ENCODE measurements around the gene SYNE1. TPM values are rescaled to one million over a fixed set of nuclear protein-coding genes. Genes with fewer than 3 reads are reported as not detected.
A peak's percentile ranks its signal among the peaks of the same experiment; 100 is the strongest.

Gene SYNE1
- total and polyA plus RNA-seq, 9 donors = 70.4 to 279 (median 154) TPM

- intact Hi-C loops (cut with DNase I) = no loop called here
- no peak for TF ChIP-seq POLR2A (IDR thresholded peaks at IDR 0.05)
- TF ChIP-seq EP300 (IDR thresholded peaks at IDR 0.05) = no peak
- TF ChIP-seq CTCF (IDR thresholded peaks at IDR 0.05) = no peak
- whole genome bisulfite sequencing, 3 donors = 87 to 95% (median 94%) methylated on average over 6 of the region's 6 CpGs
- Histone ChIP-seq H3K27me3 (no peaks in the 10 kb centered on the region), H3K4me1 (ENCODE audit: insufficient read depth) (no peaks in the 10 kb centered on the region), H3K9me3 (no peaks in the 10 kb centered on the region), H3K4me3 (no peak overlapping the region), H3K36me3 (no peaks in the 10 kb centered on the region), H3K27ac (no peak overlapping the region)
- no peak for DNase-seq
These were observed 277.1 kb downstream of the SYNE1 start for GRCh38 chr6:152360034-152360433.

- H3K4me3 ChIP-seq = no peak overlapping the region
- no peaks in the 10 kb centered on the region for H3K4me1 ChIP-seq (ENCODE audit: insufficient read depth)
- intact Hi-C loops (cut with DNase I) = no loop called here
- no peaks in the 10 kb centered on the region for H3K36me3 ChIP-seq
- H3K27me3 ChIP-seq = no peaks in the 10 kb centered on the region
- no peaks in the 10 kb centered on the region for H3K9me3 ChIP-seq
- peak in 1 of 3 donors; percentile 47 for TF ChIP-seq CTCF (IDR thresholded peaks at IDR 0.05)
- TF ChIP-seq POLR2A (IDR thresholded peaks at IDR 0.05) = no peak
- TF ChIP-seq EP300 (IDR thresholded peaks at IDR 0.05) = no peak
- H3K27ac ChIP-seq = no peak overlapping the region
- DNase-seq = no peak
- 5 to 7% (median 7%) methylated on average over 2 of the region's 2 CpGs for WGBS, 3 donors
These were observed 280.5 kb downstream of the SYNE1 start for GRCh38 chr6:152356662-152357061.

DNA sequence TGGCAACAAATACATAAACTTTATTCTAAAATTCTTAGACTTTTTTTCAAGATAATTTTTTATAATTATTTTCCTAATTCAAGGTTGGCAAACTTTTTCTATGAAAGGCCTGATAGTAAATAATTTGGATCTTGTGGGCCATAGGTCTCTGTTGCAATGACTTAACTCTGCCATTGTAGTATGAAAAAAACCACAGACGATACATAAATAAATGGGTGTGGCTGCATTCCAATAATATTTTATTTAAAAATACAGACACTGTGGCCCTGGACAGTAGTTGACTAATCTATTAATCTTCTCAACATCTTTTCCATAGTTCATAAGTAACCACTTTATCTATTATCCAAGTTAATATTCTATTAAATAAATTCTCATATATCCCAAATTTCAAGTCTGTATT is 281.1 kb downstream of the SYNE1 start:
- DNase-seq = no peak
- Histone ChIP-seq H3K4me1 (ENCODE audit: insufficient read depth) (no peaks in the 10 kb centered on the region), H3K4me3 (no peak overlapping the region), H3K9me3 (no peaks in the 10 kb centered on the region), H3K27ac (no peak overlapping the region), H3K27me3 (no peaks in the 10 kb centered on the region), H3K36me3 (no peaks in the 10 kb centered on the region)
- TF ChIP-seq EP300 (IDR thresholded peaks at IDR 0.05) = no peak
- no peak for TF ChIP-seq POLR2A (IDR thresholded peaks at IDR 0.05)
- no peak for TF ChIP-seq CTCF (IDR thresholded peaks at IDR 0.05)
- WGBS, 3 donors = 53 to 61% (median 59%) methylated on average over 1 of the region's 1 CpG
- intact Hi-C loops (cut with DNase I) = no loop called here

GRCh38 chr6:152355166-152355565 is 282.0 kb downstream of the SYNE1 start:
- H3K9me3 ChIP-seq = no peaks in the 10 kb centered on the region
- H3K4me1 ChIP-seq (ENCODE audit: insufficient read depth) = no peaks in the 10 kb centered on the region
- no peaks in the 10 kb centered on the region for H3K36me3 ChIP-seq
- intact Hi-C loops (cut with DNase I) = no loop called here
- no peaks in the 10 kb centered on the region for H3K27me3 ChIP-seq
- no peak for DNase-seq
- no peak overlapping the region for H3K27ac ChIP-seq
- H3K4me3 ChIP-seq = no peak overlapping the region
- TF ChIP-seq POLR2A (IDR thresholded peaks at IDR 0.05) (no peak), EP300 (IDR thresholded peaks at IDR 0.05) (no peak), CTCF (IDR thresholded peaks at IDR 0.05) (no peak)

DNA sequence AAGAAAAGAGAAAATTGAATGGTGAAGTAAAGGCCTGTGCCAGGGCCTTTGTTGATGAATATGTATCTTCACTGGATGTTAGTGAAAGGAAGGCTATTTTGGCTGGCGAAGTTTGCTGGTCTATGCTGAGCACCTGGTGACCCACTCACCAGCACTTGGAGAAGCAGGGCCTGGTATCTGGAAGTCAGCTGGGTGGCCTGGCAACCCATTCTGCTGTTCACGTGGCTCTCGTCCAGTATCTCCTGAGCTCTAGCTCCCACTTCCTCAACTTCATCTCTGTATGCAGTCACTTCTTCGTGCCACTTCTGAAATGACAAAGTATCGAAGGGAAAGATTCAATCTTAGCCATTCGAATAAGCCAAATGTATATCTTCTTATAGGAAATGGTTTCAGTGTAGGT is 283.7 kb downstream of the SYNE1 start:
- 87 to 89% (median 88%) methylated on average over 6 of the region's 6 CpGs for WGBS, 3 donors
- intact Hi-C loops (cut with DNase I) = no loop called here
- Histone ChIP-seq H3K36me3 (no peaks in the 10 kb centered on the region), H3K27ac (no peak overlapping the region), H3K27me3 (no peaks in the 10 kb centered on the region), H3K9me3 (no peaks in the 10 kb centered on the region), H3K4me1 (ENCODE audit: insufficient read depth) (no peaks in the 10 kb centered on the region), H3K4me3 (no peak overlapping the region)
- no peak for DNase-seq
- no peak for TF ChIP-seq CTCF (IDR thresholded peaks at IDR 0.05)
- no peak for TF ChIP-seq EP300 (IDR thresholded peaks at IDR 0.05)
- no peak for TF ChIP-seq POLR2A (IDR thresholded peaks at IDR 0.05)

All from ovary (tissue), 9 donors.